Pancreas (tissue), 10 donors: ENCODE results near the gene INPP4B. TPM values are rescaled to one million over a fixed set of nuclear protein-coding genes. Genes with fewer than 3 reads are reported as not detected.

Experiments
- ATAC-seq, 4 donors: fragments of 200-7000 bp; cut with Tn5 transposase; one replicate each; pipeline versions ENCODE4 v1.8.0 to v1.9.1; 2020; ENCODE audit warnings: mild to moderate bottlenecking in 4 of 4, moderate library complexity in 4 of 4
- DNase-seq, 6 donors: peaks; one replicate each; pipeline ENCODE4 v3.0.0-alpha.2; 2020
- FAIRE-seq: peaks from 2 replicates; lab custom pipeline; 2012; peaks lifted over from hg19 to GRCh38; lab: Jason Lieb, UNC
- H3K27ac ChIP-seq, 4 donors: fragments of 200-600 bp; sonication (generic); 1 replicate in 3 of 4; 2 replicates in 1 of 4; pipeline versions ENCODE4 v1.5.0 to v1.8.0; 2020
- H3K27me3 ChIP-seq, 4 donors: fragments of 200-600 bp; one replicate each; pipeline ENCODE4 v1.8.0; 2021
- H3K36me3 ChIP-seq, 3 donors: fragments of 200-600 bp; sonication (generic) in 1 of 3; one replicate each; pipeline versions ENCODE4 v1.5.0 to v1.8.0; 2020 to 2021
- H3K4me1 ChIP-seq, 3 donors: fragments of 200-600 bp; one replicate each; pipeline ENCODE4 v1.8.0; 2021
- H3K4me3 ChIP-seq, 4 donors: fragments of 200-600 bp; sonication (generic) in 2 of 4; one replicate each; pipeline versions ENCODE4 v1.5.0 to v1.8.0; 2020 to 2021
- H3K9me3 ChIP-seq, 4 donors: fragments of 200-600 bp; one replicate each; pipeline ENCODE4 v1.8.0; 2021
- WGBS, 2 donors: extraction: QIAGEN DNeasy Blood & Tissue Kit; methylation state at CpG; one replicate each; pipeline ENCODE4 v1.1.7; 2013; 5-methylcytosine and 5-hydroxymethylcytosine counted together
- intact Hi-C, 3 donors: fragments of 100-400 bp; cut with DNase I; formaldehyde crosslinking; loops; one replicate each; pipeline versions ENCODE4 v1.11.1 to v1.14.2; 2022
- polyA plus RNA-seq, 2 donors: library from polyadenylated mRNA; stranded (reverse); fragments of 200-250 nt; gene quantifications; one replicate each; pipeline ENCODE4 v1.2.3, GENCODE V29; 2013
- total RNA-seq, 6 donors: library from RNA; stranded (reverse); fragmentation: NEBNext Ultra II Directional in 4 of 6; extraction: Animal tissue kit (Norgen Biotek cat#: 25700) in 4 of 6; gene quantifications; one replicate each; pipeline versions ENCODE4 v1.2.1 to v1.2.4, GENCODE V29; 2021 to 2023
- TF ChIP-seq, protein P1 (sequence below), 4 donors: fragments of 200-600 bp; sonication (generic) in 3 of 4; IDR thresholded peaks; one replicate each; pipeline versions ENCODE4 v1.5.0 to v1.8.0; 2021; ENCODE audit warnings: antibody characterized with exemption in 4 of 4
- donor health status: healthy with polysubstance abuse.
- donor health status: DM: no; HTN: no; CAD: no; lungs with moderate emphysema.
- donor health status: DM: no; HTN: no; CAD: no.
- donor health status: control.
- donor health status: control.
- donor health status: Bipolar disorder and iron deficiency.
- donor health status: DM: yes; HTN: yes; CAD: no.
- donor health status: DM: no; HTN: no; CAD: no.
- donor health status: DM: no; HTN: no; CAD: no.
- donor health status: DM: yes; HTN: yes; CAD: no.

Gene INPP4B
- total and polyA plus RNA-seq, 8 donors, result 1.2 to 12.9 (median 5.5) TPM

DNA sequence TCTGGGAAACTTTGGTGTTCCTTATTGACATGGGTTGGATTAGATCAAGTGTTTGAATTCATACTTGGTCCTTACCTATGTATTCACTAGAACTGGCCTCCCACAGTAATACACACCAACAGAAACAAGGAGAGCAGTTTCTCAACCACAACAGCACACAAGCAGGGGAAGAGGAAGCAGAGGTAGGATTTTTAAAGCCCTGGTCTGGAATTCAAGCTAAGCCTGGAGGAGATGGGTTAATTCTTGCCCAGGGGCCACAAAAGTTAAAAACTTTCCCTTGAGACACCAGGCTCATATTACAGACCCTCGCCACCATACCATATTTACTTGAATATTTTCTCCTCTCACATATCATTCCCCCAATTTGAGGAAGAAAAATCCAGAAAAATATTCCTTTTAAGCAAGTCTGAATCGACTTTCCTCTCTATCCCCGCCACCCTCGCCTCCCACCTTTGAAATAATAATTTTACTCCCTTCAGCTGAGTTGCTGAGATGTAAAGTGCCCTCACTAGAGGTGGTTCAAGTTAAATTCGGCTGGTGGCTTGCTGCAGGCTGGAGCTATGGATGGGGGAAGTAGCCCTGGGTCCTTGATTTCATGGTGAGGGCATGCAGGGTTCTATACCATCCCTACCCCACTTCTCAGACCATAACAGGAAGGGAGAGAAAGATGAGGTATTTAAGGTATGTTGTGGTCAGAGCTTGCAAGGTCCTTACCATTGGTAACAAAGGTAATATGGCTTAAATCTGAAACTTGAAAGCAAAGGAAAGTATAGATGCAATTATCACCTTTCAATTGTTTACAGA, 440.2 kb downstream of the INPP4B start:
- Histone ChIP-seq H3K9me3 (no peaks in the 10 kb centered on the region), H3K27ac (peak overlapping the region in 3 of 4 donors; percentile 17 to 68 (median 65)), H3K4me1 (peaks cover 0 to 13% (median 0%) of the 10 kb centered on the region in 3 donors), H3K36me3 (no peaks in the 10 kb centered on the region), H3K4me3 (peak overlapping the region in 2 of 4 donors; percentile 29 to 43), H3K27me3 (no peaks in the 10 kb centered on the region)
- no peak for FAIRE-seq
- no peak for DNase-seq
- 63 to 65% methylated on average over 5 of the region's 5 CpGs for WGBS, 2 donors
- peak; percentile 41 to 68 (median 56) for ATAC-seq
- TF ChIP-seq, protein P1, sequence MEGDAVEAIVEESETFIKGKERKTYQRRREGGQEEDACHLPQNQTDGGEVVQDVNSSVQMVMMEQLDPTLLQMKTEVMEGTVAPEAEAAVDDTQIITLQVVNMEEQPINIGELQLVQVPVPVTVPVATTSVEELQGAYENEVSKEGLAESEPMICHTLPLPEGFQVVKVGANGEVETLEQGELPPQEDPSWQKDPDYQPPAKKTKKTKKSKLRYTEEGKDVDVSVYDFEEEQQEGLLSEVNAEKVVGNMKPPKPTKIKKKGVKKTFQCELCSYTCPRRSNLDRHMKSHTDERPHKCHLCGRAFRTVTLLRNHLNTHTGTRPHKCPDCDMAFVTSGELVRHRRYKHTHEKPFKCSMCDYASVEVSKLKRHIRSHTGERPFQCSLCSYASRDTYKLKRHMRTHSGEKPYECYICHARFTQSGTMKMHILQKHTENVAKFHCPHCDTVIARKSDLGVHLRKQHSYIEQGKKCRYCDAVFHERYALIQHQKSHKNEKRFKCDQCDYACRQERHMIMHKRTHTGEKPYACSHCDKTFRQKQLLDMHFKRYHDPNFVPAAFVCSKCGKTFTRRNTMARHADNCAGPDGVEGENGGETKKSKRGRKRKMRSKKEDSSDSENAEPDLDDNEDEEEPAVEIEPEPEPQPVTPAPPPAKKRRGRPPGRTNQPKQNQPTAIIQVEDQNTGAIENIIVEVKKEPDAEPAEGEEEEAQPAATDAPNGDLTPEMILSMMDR (IDR thresholded peaks at IDR 0.05), result no peak
- intact Hi-C loops, result no loop called here

DNA sequence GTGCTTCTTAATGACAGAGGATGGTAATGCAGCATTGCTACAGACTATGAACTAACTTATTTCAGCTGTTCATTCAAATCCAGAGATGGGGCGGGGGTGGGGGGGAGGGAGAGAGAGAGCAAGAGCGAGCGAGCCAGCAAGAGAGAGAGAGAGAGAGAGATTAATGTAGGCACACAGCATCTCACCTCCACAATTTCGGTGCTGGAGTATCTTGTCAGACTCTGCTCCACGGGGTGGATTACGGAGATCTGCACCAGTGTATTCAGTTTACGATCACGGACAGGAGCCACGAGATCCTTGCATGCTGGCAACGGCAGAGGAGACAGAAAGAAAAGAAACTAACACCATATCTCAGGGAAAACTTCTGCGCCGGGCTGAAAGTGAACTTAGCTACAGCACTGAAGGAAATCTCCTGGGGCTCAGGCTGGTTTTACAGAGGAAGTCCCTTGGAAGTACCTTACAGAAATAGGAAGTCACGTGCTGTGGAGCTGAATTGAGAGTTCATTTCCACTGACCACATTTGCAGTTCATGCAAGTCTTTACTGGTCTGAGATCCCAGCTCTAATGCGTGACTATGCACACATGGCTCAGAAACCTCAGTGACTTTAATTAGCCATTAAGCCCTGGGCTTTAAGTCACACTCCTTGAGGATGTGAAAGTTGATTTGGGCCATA, 440.9 kb downstream of the INPP4B start:
- ATAC-seq (peak; percentile 73 to 80 (median 80)), FAIRE-seq (no peak), DNase-seq (peak in 3 of 6 donors; percentile 3 to 37 (median 23))
- H3K4me1 ChIP-seq, result peaks cover 0 to 13% (median 0%) of the 10 kb centered on the region in 3 donors
- H3K27me3 ChIP-seq, result no peaks in the 10 kb centered on the region
- peak overlapping the region in 3 of 4 donors; percentile 17 to 68 (median 65) for H3K27ac ChIP-seq
- H3K4me3 ChIP-seq, result peak overlapping the region; percentile 4 to 43 (median 26)
- intact Hi-C loops, result no loop called here
- WGBS, 2 donors, result 3 to 5% methylated on average over 14 of the region's 14 CpGs
- TF ChIP-seq, protein P1 (IDR thresholded peaks at IDR 0.05), result no peak
- H3K9me3 ChIP-seq, result no peaks in the 10 kb centered on the region
- H3K36me3 ChIP-seq, result no peaks in the 10 kb centered on the region

DNA sequence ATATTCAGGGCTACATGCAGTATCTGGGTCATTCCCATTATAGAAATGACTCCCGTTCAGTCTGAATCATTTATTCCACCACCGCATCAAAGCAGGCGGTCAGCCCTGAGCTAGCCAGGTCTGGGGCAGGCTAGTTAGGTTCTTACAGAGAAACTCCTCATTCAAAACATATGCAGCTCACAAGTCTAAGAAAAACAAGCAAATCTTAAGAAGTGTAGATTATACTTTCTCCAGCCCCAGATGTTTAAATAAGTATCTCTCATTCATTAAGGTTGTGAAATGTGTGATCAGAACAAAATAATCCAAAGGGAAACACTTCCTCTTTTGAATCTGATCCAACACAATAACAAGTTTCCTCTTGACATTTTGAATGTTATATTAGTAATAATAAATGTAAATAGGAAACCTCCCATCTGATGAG, 441.9 kb downstream of the INPP4B start:
- no peaks in the 10 kb centered on the region for H3K36me3 ChIP-seq
- intact Hi-C loops, result no loop called here

DNA sequence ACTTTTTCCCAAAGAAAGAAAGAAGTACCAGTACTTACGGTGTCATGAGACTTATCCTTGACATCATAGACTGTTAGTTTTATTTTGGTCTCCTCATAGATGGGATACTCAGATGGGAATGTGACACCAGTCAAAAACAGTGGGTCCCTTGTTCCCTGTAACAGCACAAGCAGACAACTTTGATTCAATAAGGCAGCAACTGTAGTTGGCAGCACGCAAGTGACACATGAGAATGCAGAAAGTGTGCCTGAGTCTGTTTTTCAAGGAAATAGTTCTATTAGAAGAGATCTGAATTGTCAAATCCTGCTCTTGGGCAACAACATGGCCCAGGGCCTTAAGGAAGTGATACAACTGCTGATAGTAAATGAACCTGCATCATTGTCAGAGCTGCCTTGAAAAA, 443.2 kb downstream of the INPP4B start:
- intact Hi-C loops, result no loop called here
- no peak overlapping the region for H3K27ac ChIP-seq
- DNase-seq, result no peak
- WGBS, 2 donors, result 83% methylated on average over 2 of the region's 2 CpGs
- TF ChIP-seq, protein P1 (IDR thresholded peaks at IDR 0.05), result no peak
- H3K4me3 ChIP-seq, result no peak overlapping the region
- no peaks in the 10 kb centered on the region for H3K27me3 ChIP-seq
- H3K36me3 ChIP-seq, result no peaks in the 10 kb centered on the region
- H3K9me3 ChIP-seq, result no peaks in the 10 kb centered on the region
- ATAC-seq, result peak in 1 of 4 donors; percentile 17
- peaks cover 0 to 13% (median 0%) of the 10 kb centered on the region in 3 donors for H3K4me1 ChIP-seq
- FAIRE-seq, result no peak

More for the DNA sequence above, 441.9 kb downstream of the INPP4B start:
- DNase-seq (no peak), FAIRE-seq (no peak), ATAC-seq (no peak)
- TF ChIP-seq, protein P1 (IDR thresholded peaks at IDR 0.05), result no peak
- Histone ChIP-seq H3K27me3 (no peaks in the 10 kb centered on the region), H3K27ac (no peak overlapping the region), H3K4me1 (peaks cover 0 to 13% (median 0%) of the 10 kb centered on the region in 3 donors), H3K4me3 (peak overlapping the region in 1 of 4 donors; percentile 43), H3K9me3 (no peaks in the 10 kb centered on the region)
- WGBS, 2 donors, result 76 to 77% methylated on average over 3 of the region's 3 CpGs
